ENCODE measurements around the gene TUBB4B.

Gene TUBB4B

DNA sequence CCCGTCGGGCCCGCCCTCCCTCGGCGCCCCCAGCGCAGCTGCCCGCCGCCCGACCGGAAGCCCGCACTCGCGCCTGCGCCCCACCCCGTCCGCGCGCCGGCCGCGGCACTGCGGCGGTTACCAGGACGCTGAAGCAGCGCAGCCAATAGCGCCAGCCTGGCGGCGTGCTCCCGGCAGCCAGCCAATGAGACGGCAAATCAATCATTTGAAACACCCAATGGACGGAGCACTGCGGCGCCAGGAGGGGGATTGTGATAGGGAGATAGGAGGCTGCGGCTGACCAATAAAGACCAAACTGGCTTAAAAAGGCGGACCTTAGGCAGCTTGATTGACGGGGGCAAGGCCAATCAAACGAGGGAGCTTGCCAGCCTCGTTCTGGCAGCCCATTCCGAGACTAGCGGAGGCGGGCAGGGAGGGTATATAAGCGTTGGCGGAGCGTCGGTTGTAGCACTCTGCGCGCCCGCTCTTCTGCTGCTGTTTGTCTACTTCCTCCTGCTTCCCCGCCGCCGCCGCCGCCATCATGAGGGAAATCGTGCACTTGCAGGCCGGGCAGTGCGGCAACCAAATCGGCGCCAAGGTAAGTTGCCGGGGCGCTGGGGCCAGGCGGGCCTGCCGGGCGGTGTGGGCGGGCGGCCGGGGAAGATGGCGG, at the start of gene TUBB4B:
Gene TUBB4B, plus strand, starts transcription at position 447 of the 649 bp plus-strand sequence. Its CDS starts 74 bp downstream, at position 521.
- DNase-seq: peak; percentile 99 to 100

DNA sequence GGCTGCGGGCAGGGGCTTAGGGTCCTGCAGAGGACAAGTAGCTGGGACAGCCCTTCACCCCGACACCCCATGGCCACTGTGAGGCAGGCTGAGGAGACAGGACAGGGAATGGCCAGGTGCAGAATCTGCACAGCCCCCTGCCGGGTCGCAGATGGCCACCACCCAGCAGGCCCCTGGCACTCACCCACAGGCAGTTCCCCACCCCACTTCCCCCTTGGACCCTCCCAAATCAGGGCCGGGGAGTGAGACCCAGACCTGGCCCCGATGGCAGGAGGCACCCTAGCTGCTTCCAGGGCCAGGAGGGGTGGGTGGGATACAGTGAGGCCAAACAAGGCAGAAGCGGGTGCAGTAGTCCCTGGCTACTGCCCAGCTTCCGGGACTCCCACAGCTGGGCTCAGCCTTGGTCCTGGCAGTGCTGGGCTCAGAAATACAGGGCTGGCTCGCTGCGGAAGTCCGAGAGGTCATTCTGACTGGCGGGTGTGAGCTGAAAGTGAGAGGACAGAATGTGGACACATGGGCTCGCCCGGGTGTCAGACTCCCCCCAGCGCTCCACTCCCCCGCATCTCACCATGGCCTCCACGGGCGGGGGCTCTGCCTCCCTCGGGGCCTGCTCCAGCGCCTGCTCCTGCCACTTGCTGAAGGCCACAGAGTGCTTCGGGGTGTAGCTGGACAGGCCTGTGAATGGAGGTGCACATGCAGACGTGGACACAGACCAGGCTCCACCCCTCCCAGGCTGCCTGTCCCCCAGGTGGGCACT, 49.2 kb upstream of the TUBB4B start:
- DNase-seq: no peak

DNA sequence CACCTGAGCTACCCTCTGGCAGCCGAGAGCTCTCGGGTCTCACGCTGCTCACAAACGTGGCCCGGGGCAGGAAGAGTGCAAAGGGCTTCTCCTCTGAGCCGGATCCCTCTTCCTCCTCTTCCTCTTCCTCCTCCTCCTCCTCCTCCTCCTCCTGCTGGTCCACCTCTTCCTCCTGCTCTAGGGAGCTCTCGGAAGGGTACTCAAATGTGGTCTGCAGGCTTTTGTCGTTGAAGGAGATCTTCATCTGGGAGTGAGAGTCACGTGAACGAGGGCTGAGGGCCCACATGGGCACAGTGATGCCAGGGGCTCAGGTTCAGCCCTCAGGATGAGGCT, 48.7 kb upstream of the TUBB4B start:
- DNase-seq: no peak

DNA sequence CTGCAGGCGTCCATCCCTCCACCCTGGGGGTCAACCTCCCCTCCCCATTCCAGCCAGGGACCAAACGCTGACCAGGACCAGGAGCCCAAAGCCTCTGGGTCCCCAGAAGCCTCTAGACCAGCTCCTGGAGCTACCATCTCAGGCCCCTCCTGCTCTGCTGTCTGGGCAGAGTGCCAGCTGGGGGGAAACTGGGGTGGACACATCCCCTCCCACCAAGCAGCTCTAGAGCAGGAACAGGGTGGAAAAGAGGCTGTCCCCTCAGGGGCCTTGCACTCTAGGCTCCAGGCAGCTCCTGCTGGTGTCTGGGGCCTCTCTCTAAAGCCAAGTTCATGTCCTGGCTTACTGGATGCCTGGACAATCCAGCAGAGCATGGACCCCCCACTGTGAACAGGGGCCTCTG, 48.2 kb upstream of the TUBB4B start:
- no peak for DNase-seq

DNA sequence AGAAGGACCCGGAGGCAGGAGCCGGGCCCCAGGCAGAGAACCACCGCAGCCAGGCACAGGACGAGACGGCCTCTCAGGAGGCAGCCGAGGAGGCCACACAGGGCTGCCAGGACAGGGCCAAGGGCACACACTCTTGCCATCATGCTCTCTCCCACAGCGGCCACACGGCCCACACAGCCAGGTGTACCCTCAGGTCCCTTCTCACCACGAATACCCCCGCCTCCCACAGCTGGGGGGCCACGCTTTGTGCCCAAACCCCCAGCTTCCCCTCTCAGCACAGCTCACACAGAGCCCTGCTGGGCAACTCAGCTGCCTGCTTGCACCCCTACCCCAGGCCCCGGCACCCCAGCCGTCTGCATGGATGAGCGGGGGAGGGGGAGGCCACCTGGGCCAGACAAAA, 47.3 kb upstream of the TUBB4B start:
- no peak for DNase-seq

DNA sequence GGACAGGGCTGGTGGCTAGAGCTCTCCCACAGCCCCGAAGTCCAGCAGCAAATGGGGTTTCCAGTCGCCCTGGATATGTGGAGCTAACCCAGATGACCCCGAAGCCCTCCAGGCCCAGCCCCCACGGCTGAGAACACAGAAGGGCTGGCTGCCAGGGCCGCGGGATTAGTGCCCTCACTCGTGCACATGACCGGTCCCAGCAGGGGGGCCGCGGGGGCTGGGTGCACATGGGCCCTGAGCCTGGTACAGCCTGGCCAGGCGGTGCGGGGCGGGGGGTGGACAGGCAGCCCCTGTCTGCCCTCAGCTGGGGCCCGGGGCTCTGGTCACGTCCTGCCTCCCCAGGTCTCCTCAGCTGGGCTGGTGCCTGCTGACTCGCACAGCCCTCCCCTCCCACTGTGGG, 46.7 kb upstream of the TUBB4B start:
- DNase-seq: no peak

DNA sequence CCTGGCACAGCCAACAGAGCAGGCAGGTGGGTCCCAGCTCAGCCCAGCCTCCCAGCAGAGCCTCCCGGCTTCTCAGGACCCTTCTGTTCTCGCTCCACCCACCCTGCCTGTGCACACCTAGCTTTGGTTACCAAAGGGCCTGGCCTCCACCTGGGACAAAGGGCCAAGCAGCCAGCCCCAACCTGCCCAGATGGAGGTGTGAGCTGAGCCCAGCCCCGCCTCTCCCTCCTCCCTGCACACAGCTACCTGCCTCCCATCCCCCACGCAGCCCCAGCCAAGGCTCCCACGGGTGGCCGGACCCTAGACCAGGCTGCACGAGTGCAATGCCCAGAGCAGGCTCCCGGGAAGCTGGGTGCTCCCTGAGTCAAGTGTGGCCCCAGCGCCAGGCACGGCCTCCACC, 46.2 kb upstream of the TUBB4B start:
- DNase-seq: peak in 1 of 2 experiments; percentile 33

DNA sequence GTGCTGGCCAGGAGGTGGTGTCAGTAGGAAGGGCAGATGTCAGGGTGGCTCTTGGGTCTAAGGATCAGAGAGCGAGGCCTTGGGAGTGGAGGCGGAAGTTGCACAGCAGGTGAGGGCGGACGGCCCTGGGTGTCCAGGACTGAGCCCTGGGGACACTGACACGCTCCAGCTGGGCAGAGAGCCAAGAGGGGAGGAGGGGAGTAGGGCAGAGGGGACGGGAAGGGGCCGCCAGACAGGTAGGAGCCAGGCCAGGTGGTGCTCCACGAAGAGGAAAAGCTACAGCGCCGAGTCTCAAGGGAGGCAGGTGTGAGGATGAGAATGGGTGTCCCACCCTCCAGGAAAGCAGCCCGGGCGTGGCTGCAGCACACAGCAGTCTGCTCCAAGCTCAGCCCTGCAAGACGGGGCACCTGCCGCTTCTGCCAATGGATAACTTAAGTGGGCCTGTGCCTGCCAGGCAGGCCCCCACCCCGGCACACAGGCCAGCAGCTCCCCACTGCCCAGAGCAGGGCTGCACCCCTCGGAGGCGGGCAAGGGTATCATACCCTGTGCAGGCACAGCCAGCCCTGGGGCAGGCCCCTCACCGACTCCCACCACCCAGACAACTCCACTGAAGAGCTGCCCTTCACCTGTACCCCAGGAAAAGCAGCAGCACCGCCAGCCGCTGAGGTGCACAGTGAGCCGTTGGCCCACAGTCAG, 45.4 kb upstream of the TUBB4B start:
- peak; percentile 86 to 93 for DNase-seq

DNA sequence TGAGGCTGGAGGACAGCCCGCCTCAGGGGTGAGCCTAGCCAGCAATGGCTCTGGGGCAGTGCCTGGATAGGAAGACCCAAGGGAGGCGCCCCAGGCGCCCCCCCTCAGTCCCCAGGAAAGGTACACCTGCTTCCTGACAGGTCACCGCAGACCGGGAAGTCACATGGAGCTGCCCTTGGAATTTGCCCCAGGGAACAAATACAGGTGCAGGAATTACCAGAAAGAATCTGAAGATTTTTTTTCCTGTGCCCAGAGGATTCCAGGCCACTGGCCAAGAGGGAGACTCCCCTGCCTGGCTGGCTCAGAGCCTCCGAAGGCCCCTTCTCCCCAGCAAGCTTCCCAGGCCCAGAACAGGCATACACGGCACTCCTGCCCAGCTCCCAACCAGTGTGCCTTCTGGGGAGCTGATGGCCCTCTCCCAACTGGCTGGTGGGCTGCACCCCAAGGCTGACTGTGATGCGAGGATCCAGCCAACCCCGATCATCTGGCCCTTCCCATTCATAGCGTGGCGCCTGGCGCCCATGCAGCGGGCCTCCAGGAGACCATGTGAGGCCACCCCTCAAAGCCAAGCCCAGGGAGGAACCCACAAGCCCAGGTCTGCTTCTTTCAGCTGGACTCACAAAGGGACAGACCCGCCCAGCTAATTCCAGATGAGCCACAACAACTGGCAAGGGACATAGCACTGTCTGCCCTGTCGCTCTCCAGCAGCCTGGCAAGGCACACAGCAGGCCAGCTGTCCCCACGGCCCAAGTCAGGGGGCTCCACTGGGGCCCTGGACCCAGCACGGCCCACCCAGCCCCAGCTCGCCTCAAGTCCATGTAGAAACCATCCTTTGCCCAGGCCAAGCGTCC, 42.8 kb upstream of the TUBB4B start:
- DNase-seq: peak in 1 of 2 experiments; percentile 44

DNA sequence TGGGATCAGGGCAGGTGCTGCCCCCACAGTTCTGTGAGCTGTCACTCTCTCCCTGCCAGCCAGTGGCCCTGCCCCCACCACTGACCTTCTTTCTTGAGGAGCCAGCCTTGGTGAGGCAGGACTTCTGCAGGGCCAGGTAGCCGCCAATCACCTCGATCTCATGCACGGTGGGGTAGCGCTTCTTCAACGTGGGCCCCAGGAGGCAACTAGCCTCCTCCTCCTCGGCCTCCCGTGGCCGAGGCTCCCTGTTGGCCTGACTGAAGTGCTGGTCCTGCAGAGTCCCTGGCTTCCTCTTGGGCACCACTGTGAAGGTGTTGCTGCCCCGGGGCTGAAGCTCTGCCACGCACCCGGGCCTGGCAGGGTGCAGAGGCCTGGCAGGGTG, 42.2 kb upstream of the TUBB4B start:
- no peak for DNase-seq

DNA sequence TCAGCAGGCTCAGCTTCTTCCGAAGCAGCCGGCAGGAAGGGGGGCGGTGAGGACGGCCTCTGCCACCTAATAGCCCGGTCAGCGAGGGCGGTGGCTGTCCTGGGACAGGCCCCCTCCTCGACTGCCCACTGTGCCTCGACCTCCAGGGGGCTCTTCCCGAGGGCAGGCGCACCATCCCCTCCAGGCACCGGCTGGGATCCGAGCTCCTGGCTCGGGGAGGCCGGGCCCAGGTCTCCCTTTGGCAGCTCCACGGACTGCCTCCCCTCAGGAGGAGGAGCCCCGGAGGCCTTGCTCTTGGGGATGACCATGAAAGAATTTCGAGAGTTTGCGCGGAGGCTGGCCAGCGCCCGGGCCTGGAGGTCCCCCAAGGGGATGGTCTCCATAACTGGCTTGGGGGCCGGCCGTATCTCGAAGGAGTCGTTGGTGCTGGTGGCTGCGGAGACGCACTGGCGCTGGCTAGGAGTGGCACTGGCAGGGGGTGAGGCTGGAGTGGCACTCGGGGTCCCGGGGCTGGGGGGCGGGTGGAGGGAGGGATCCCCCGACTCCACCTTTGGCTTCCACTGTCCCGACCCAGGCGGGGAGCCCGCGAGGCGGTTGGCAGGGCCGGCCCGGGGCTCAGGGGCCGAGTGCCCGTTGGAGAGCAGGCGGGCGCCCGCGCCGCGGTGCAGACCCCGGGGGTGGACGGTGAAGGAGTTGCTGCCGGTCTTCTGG, 41.5 kb upstream of the TUBB4B start:
- DNase-seq: no peak

DNA sequence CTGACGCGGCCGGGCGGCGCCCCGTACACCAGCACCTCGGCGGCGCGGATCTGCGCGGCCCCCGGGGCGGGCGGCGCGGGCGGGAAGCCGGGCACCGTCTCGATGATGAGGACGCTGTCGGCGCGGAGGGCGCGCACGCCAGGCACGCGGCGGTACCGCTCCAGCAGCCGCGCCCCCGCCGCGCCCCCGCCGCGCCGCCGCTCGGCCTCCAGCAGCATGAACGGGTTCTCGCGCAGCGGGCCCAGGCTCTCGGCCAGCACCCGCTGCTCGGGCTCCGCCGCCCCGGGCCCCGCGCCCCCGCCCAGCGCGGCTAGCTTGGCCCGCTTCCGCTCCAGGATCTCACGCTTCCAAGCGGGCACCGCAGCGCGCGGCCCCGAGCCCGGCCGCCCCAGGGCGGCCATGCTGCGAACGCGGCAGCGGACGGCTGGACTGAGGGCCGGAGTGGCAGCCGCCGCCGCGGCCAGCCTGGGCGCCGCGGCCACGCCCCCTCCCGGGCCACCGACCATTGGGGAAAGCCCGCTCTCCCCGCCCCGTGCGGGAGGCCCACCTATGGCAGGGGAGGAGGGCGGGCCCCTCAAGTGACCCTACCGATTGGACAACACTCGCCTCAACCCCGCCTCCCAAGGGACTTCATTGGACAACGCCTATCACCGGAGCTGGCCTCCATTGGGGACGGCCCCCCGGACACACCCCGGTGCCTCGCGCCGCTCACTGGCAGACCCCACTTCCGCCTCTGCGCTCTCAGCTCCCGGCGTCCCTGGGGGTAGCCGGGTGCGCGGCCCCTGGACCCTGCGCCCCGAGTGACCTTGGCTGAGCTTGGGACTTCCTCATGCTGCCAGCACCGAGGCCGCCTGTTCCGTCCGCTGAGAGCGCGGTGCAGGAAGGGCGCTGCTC, 40.5 kb upstream of the TUBB4B start, which contains the start of gene TPRN:
Gene TPRN, minus strand, starts transcription at position 431 of the 894 bp plus-strand sequence. Its CDS starts 30 bp downstream, at position 401.
- peak; percentile 99 for DNase-seq

DNA sequence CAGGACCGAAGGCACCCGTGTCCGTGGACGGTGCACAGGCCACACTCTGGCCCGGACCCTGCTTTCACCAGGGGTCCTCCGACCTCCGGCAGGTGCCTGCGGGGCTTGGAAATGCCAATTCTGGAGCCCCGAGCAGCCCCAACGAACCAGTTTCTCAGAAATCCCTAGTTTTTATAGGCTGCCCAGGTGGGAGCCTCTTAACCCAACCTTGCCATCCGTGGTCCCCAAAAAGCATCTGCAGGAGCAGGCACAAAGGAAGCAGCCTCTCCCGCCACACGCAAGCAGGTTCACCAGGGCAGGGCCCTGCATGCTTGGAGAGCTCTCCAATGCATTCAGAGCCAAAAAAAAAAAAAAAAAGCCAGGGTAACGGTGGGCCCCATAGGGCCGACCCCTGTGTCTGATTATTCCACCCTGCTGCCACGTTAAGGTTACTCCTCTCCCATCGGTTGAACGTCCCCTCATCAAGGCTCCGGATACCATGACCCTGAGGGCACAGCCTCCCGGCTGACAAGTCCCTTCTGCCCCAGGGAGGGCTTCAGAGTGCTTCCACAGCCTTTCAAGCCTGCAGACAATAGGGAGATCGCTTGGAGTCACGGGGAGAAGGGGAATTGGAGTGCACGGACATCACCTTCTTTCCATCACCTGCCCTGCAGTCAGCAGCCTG, 39.8 kb upstream of the TUBB4B start:
- DNase-seq: no peak

DNA sequence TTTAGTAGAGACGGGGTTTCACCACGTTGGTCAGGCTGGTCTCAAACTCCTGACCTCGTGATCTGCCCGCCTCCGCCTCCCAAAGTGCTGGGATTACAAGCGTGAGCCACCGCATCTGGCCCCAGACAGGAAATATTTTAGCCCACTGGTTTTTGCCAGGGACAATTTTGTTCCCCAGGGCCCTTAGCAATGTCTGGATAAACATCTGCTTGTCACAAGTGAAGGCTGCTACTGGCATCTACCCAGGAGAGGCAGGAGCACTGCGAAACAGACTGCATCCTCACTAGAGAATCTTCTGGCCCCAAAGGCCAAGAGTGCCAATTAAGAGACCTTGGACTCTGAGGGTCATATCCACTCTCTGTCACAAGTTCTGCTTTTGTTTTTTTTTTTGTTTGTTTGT, 38.1 kb upstream of the TUBB4B start:
- DNase-seq: no peak

DNA sequence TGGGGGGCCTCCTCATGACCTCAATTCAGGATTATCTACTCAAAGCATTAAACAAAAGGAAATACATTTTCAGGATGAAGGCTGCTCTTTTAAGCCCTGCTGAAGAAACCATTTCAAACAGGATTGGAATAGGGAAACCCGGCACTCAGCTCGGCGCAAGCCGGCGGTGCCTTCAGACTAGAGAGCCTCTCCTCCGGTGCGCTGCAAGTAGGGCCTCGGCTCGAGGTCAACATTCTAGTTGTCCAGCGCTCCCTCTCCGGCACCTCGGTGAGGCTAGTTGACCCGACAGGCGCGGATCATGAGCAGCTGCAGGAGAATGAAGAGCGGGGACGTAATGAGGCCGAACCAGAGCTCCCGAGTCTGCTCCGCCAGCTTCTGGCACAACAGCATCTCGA, 36.4 kb upstream of the TUBB4B start:
- no peak for DNase-seq

DNA sequence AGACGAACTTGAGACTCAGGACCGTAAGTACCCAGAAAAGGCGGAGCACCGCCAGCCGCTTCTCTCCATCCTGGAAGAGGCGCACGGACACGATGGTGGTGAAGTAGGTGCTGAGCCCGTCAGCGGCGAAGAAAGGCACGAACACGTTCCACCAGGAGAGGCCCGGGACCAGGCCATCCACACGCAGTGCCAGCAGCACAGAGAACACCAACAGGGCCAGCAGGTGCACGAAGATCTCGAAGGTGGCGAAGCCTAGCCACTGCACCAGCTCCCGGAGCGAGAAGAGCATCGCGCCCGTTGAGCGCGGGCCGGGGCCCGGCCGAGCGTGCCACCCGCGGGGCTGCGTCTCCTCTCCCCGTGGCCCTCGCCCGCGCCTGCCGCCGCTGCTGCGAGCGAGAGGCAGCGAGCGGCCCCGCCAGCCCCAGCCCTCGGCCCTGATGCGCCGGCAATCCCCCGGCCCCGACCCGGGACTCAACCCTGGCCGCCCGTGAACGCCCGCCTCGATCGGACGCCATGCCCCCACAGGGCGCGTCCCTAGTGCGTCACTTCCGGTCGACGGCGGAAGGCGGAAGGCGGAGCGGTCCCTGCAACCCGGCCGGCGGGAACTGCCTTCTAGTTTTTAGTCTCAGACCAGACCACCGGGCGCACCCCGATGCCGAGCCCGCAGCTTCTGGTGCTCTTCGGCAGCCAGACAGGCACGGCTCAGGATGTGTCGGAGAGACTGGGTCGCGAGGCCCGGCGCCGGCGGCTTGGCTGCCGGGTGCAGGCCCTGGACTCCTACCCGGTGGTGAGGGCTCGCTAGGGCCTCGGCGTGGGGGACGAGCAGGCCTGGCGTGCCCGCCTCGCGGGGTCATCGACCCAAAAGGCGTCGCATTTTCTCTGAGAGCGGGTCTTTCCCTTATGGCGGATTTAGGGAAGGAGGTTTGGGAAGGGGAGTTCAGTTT, 35.7 kb upstream of the TUBB4B start, which contains the start of the genes NDOR1 and TMEM203:
Gene NDOR1, plus strand, starts transcription at position 575 of the 944 bp plus-strand sequence. Its CDS starts 78 bp downstream, at position 653.
Gene TMEM203, minus strand, starts transcription at position 523 of the 944 bp plus-strand sequence. Its CDS starts 234 bp downstream, at position 289.
- DNase-seq: peak; percentile 82 to 85

DNA sequence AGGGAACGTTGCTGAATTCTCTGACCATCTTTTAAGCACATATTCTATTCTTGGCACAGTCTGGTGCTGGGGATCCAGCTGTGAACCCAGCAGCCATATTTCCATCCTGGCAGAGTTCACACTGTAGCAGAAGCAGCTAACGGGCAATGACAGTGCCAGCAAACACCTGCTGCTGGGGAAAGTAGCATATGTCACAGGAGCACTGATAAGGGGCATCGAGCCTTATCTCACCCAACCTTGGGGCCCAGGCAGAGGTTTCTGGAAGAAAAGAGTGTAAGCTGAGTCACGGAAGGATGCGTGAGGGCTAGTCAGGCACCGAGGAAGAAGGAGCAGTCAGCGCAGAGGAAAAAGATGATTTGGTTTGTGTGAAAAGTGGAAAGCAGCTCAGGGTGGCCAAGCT, 34.5 kb upstream of the TUBB4B start:
- no peak for DNase-seq

DNA sequence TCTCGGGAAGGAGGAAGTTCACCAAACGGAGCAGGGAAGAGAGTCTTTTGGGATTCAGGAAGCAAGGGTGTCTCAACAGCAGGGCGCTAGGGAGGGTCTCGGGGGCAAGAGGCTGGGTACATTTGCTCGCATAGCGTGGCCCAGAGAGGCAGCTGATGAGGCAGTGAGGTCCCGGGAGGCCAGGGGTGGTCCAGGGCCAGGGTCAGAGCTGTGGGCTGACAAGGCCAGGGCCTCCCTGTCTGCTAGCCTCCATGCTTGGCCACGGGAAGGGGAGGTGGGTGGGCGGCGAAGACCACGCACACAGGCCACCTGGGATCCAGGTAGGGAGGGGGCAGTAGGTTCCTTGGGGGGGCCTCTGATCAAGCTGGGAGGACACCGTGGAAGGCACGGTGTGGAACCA, 29.6 kb upstream of the TUBB4B start:
- no peak for DNase-seq

DNA sequence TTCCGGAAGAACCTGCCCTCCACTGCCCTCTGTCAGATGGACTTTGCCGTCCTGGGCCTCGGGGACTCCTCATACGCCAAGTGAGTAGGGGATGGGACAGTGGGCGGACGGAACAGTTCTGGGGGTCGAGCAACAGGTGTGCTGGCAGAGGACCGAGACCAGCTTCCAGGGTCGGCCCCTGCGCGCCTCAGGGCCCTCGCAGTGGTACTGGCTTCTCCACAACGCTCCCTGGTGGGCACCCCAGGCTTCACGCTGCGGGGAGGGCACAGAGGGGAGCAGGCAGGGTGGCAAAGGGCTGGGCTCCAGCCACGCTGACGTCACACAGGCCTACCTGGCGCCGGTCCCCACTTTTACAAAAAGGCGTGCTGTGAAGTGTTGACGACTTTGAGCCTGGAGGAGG, 28.6 kb upstream of the TUBB4B start:
- no peak for DNase-seq

Data from NCI-H2081 (cell line).